Liver (tissue), 9 donors: ENCODE results near the gene C19orf67. TPM values are rescaled to one million over a fixed set of nuclear protein-coding genes. Genes with fewer than 3 reads are reported as not detected.
"Not testable (repeated sequence)": the region's sequence is repeated elsewhere in the genome, so short reads cannot be mapped to it uniquely, and the experiment has no call there.

ENCODE experiments used
- DNase-seq: peaks from one replicate; pipeline ENCODE4 v3.0.0-alpha.2; 2017; ENCODE audit warnings: low spot score
- H3K27ac ChIP-seq, 2 donors: one replicate each; pipeline ENCODE4 v1.7.0; 2013; ENCODE audit warnings: inconsistent platforms in 2 of 2, low read length in 2 of 2, control low read depth in 1 of 2, low read depth in 1 of 2, mild to moderate bottlenecking in 1 of 2
- H3K27me3 ChIP-seq, 4 donors: one replicate each; pipeline versions ENCODE4 v1.6.1 to v1.7.0; 2013; ENCODE audit warnings: low read length in 3 of 4, inconsistent platforms in 1 of 4, mild to moderate bottlenecking in 1 of 4, moderate library complexity in 1 of 4; ENCODE audit not compliant: control insufficient read depth in 4 of 4, insufficient read depth in 4 of 4
- H3K36me3 ChIP-seq, 4 donors: one replicate each; pipeline versions ENCODE4 v1.6.1 to v1.7.0; 2013; ENCODE audit warnings: low read length in 3 of 4, mild to moderate bottlenecking in 3 of 4, low read depth in 1 of 4, moderate library complexity in 1 of 4; ENCODE audit not compliant: control insufficient read depth in 4 of 4, insufficient read depth in 3 of 4
- H3K4me1 ChIP-seq, 4 donors: one replicate each; pipeline versions ENCODE4 v1.6.1 to v1.7.0; 2013; ENCODE audit warnings: low read length in 3 of 4, mild to moderate bottlenecking in 3 of 4, moderate library complexity in 1 of 4; ENCODE audit not compliant: control insufficient read depth in 4 of 4, insufficient read depth in 4 of 4
- H3K4me3 ChIP-seq, 3 donors: one replicate each; pipeline versions ENCODE4 v1.6.1 to v1.7.0; 2013; ENCODE audit warnings: low read length in 3 of 3, control low read depth in 1 of 3, low read depth in 1 of 3, mild to moderate bottlenecking in 1 of 3
- H3K9ac ChIP-seq, 2 donors: one replicate each; pipeline ENCODE4 v1.7.0; 2013; ENCODE audit warnings: low read length in 2 of 2, mild to moderate bottlenecking in 2 of 2, moderate library complexity in 2 of 2, control low read depth in 1 of 2, low read depth in 1 of 2
- H3K9me3 ChIP-seq, 4 donors: one replicate each; pipeline versions ENCODE4 v1.6.1 to v1.7.0; 2013; ENCODE audit warnings: low read length in 3 of 4; ENCODE audit not compliant: control insufficient read depth in 4 of 4
- EGR1 ChIP-seq, 2 donors: IDR thresholded peaks; 2 replicates each; pipeline ENCODE4 v1.6.1; 2016 to 2018; ENCODE audit warnings: antibody characterized with exemption in 2 of 2, low read depth in 2 of 2
- FOXA1 ChIP-seq: IDR thresholded peaks from 2 replicates; pipeline ENCODE4 v1.6.1; 2016; ENCODE audit warnings: antibody characterized with exemption
- FOXA2 ChIP-seq: IDR thresholded peaks from 2 replicates; pipeline ENCODE4 v1.6.1; 2016; ENCODE audit warnings: antibody characterized with exemption
- GABPA ChIP-seq, 2 donors: IDR thresholded peaks in 1 of 2; conservative IDR thresholded peaks in 1 of 2; 2 replicates each; pipeline ENCODE4 v1.6.1; 2016; ENCODE audit warnings: antibody characterized with exemption in 2 of 2, mild to moderate bottlenecking in 1 of 2, moderate library complexity in 1 of 2
- HNF4A ChIP-seq, 2 donors: conservative IDR thresholded peaks; 2 replicates each; pipeline ENCODE4 v1.6.1; 2016; ENCODE audit warnings: antibody characterized with exemption in 2 of 2, mild to moderate bottlenecking in 2 of 2
- JUND ChIP-seq, 2 donors: IDR thresholded peaks; 2 replicates each; pipeline ENCODE4 v1.6.1; 2016; ENCODE audit warnings: antibody characterized with exemption in 2 of 2
- NR2F2 ChIP-seq: IDR thresholded peaks from 2 replicates; pipeline ENCODE4 v1.6.1; 2016; ENCODE audit warnings: antibody characterized with exemption
- RAD21 ChIP-seq, 2 donors: IDR thresholded peaks; 2 replicates each; pipeline ENCODE4 v1.6.1; 2016; ENCODE audit warnings: antibody characterized with exemption in 2 of 2, mild to moderate bottlenecking in 2 of 2
- RXRA ChIP-seq, 2 donors: IDR thresholded peaks; 2 replicates each; pipeline ENCODE4 v1.6.1; 2017 to 2018; ENCODE audit warnings: antibody characterized with exemption in 2 of 2, mild to moderate bottlenecking in 1 of 2
- SP1 ChIP-seq: IDR thresholded peaks from 2 replicates; pipeline ENCODE4 v1.6.1; 2018; ENCODE audit warnings: antibody characterized with exemption, mild to moderate bottlenecking
- TAF1 ChIP-seq: conservative IDR thresholded peaks from 2 replicates; pipeline ENCODE4 v1.6.1; 2016; ENCODE audit warnings: antibody characterized with exemption, mild to moderate bottlenecking
- WGBS: extraction: QIAGEN DNeasy Blood & Tissue Kit; methylation state at CpG from one replicate; pipeline ENCODE4 v1.1.7; 2013; 5-methylcytosine and 5-hydroxymethylcytosine counted together
- polyA plus RNA-seq, 2 donors: library from polyadenylated mRNA; stranded (reverse) in 1 of 2; unstranded in 1 of 2; fragments of 200-250 nt in 1 of 2; fragments of >200 nt in 1 of 2; fragmentation: Nextera tagmentation in 1 of 2; extraction: Ambion mirVana in 1 of 2; gene quantifications; one replicate each; pipeline versions ENCODE4 v1.2.1 to v1.2.3, GENCODE V29; 2013 to 2015
- total RNA-seq, 2 donors: library from RNA; depleted of rRNA; stranded (reverse); fragments of >200 nt; gene quantifications; one replicate each; pipeline ENCODE4 v1.2.3, GENCODE V29; 2014
- TF ChIP-seq, protein P1 (sequence below): IDR thresholded peaks from 2 replicates; pipeline ENCODE4 v1.6.1; 2016; ENCODE audit warnings: antibody characterized with exemption, mild to moderate bottlenecking
- TF ChIP-seq, protein P2 (sequence below): IDR thresholded peaks from 2 replicates; pipeline ENCODE4 v1.6.1; 2016; ENCODE audit warnings: antibody characterized with exemption
- TF ChIP-seq, protein P3 (sequence below): IDR thresholded peaks from 2 replicates; pipeline ENCODE4 v1.6.1; 2016; ENCODE audit warnings: antibody characterized with exemption
- TF ChIP-seq, protein P4 (sequence below): fragments of 150-350 bp; IDR thresholded peaks from 2 replicates; pipeline ENCODE4 v1.5.1; 2017; ENCODE audit warnings: improper control_type of control experiment, low read depth, low read length; ENCODE audit not compliant: missing input control
- donor health status: healthy.
- donor health status: healthy.
- donor health status: healthy.
- donor health status: healthy.
- donor health status: healthy.

Gene C19orf67
- total and polyA plus RNA-seq, 4 donors = 0.25 TPM; not detected in 3

DNA sequence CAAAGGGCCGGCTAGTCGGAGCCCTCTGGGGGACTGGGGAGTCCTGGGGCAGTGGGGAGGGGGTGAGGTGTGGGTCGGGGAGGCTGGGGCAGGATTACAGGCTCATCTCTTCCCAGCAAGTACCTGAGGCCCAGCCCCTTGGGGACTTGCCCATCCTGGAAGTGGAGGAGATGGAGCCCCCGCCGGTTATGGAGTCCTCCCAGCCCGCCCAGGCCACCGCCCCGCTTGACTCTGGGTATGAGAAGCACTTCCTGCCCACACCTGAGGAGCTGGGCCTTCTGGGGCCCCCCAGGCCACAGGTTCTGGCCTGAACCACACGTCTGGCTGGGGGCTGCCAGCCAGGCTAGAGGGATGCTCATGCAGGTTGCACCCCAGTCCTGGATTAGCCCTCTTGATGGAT, 33.6 kb downstream of the C19orf67 start:
- Histone ChIP-seq H3K36me3 (peaks cover 7 to 27% (median 12%) of the 10 kb centered on the region in 4 donors), H3K9ac (no peak overlapping the region), H3K27ac (no peak overlapping the region), H3K9me3 (no peaks in the 10 kb centered on the region), H3K27me3 (no peaks in the 10 kb centered on the region), H3K4me3 (no peak overlapping the region), H3K4me1 (no peaks in the 10 kb centered on the region)
- no peak for DNase-seq
- 82% methylated on average over 9 of the region's 9 CpGs for WGBS
- TF ChIP-seq, protein P1, sequence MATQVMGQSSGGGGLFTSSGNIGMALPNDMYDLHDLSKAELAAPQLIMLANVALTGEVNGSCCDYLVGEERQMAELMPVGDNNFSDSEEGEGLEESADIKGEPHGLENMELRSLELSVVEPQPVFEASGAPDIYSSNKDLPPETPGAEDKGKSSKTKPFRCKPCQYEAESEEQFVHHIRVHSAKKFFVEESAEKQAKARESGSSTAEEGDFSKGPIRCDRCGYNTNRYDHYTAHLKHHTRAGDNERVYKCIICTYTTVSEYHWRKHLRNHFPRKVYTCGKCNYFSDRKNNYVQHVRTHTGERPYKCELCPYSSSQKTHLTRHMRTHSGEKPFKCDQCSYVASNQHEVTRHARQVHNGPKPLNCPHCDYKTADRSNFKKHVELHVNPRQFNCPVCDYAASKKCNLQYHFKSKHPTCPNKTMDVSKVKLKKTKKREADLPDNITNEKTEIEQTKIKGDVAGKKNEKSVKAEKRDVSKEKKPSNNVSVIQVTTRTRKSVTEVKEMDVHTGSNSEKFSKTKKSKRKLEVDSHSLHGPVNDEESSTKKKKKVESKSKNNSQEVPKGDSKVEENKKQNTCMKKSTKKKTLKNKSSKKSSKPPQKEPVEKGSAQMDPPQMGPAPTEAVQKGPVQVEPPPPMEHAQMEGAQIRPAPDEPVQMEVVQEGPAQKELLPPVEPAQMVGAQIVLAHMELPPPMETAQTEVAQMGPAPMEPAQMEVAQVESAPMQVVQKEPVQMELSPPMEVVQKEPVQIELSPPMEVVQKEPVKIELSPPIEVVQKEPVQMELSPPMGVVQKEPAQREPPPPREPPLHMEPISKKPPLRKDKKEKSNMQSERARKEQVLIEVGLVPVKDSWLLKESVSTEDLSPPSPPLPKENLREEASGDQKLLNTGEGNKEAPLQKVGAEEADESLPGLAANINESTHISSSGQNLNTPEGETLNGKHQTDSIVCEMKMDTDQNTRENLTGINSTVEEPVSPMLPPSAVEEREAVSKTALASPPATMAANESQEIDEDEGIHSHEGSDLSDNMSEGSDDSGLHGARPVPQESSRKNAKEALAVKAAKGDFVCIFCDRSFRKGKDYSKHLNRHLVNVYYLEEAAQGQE = no peak
- TF ChIP-seq RAD21 (IDR thresholded peaks at IDR 0.05) = no peak
- TF ChIP-seq SP1 = no peak
- TF ChIP-seq EGR1 (IDR thresholded peaks at IDR 0.05; ENCODE audit: low read depth in 2 of 2) = no peak
- no peak for TF ChIP-seq RXRA (IDR thresholded peaks at IDR 0.05)
- TF ChIP-seq, protein P2, sequence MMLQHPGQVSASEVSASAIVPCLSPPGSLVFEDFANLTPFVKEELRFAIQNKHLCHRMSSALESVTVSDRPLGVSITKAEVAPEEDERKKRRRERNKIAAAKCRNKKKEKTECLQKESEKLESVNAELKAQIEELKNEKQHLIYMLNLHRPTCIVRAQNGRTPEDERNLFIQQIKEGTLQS = no peak
- TF ChIP-seq HNF4A (conservative IDR thresholded peaks at IDR 0.05) = no peak
- no peak for TF ChIP-seq JUND (IDR thresholded peaks at IDR 0.05)
- TF ChIP-seq TAF1 = no peak
- TF ChIP-seq, protein P3, sequence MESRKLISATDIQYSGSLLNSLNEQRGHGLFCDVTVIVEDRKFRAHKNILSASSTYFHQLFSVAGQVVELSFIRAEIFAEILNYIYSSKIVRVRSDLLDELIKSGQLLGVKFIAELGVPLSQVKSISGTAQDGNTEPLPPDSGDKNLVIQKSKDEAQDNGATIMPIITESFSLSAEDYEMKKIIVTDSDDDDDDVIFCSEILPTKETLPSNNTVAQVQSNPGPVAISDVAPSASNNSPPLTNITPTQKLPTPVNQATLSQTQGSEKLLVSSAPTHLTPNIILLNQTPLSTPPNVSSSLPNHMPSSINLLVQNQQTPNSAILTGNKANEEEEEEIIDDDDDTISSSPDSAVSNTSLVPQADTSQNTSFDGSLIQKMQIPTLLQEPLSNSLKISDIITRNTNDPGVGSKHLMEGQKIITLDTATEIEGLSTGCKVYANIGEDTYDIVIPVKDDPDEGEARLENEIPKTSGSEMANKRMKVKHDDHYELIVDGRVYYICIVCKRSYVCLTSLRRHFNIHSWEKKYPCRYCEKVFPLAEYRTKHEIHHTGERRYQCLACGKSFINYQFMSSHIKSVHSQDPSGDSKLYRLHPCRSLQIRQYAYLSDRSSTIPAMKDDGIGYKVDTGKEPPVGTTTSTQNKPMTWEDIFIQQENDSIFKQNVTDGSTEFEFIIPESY = no peak
- no peak for TF ChIP-seq FOXA1
- no peak for TF ChIP-seq GABPA (IDR thresholded peaks at IDR 0.05 in 1 of 2, conservative IDR thresholded peaks at IDR 0.05 in 1 of 2)
- no peak for TF ChIP-seq NR2F2

DNA sequence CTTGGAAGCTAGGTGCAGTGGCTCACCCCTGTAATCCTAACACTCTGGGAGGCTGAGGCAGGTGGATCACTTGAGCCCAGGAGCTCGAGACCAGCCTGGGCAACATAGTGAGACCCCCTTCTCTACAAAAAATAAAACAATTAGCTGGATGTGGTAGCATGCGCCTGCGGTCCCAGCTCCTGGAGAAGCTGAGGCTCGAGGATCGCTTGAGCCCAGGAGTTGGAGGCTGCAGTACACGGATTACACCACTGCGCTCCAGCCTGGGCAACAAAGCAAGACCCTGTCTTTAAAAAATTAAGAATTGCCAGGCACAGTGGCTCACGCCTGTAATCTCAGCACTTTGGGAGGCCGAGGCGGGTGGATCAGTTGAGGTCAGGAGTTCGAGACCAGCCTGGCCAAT, 34.6 kb downstream of the C19orf67 start:
- H3K27me3 ChIP-seq, H3K27ac ChIP-seq, DNase-seq, H3K9ac ChIP-seq, H3K4me1 ChIP-seq, H3K4me3 ChIP-seq, H3K9me3 ChIP-seq: not testable (repeated sequence)
- peaks cover 2 to 20% (median 9%) of the 10 kb centered on the region in 4 donors for H3K36me3 ChIP-seq
- 97% methylated on average over 11 of the region's 11 CpGs for WGBS

DNA sequence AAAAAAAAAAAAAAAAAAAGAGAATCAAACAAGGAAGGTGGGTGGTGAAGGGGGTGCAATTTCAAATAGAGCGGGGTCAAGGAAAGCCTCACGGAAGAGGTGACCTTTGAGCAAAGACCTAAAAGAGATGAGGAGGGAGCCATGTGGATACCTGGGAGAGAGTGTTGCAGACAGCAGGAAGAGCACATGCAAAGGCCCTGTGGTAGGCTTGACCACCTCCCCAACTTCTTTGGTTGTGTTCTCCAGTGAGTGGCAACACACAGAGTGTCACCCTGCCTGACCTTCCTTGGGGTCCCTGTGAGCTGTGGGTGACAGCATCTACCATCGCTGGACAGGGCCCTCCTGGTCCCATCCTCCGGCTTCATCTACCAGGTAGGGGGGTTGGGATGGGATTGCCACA, 35.1 kb downstream of the C19orf67 start:
- Histone ChIP-seq H3K27me3 (no peaks in the 10 kb centered on the region), H3K27ac (no peak overlapping the region), H3K9me3 (no peaks in the 10 kb centered on the region), H3K4me3 (no peak overlapping the region), H3K36me3 (peaks cover 2 to 17% (median 7%) of the 10 kb centered on the region in 4 donors), H3K4me1 (no peaks in the 10 kb centered on the region), H3K9ac (no peak overlapping the region)
- no peak for DNase-seq
- 98% methylated on average over 4 of the region's 4 CpGs for WGBS
- TF ChIP-seq, protein P2 = no peak
- no peak for TF ChIP-seq FOXA2
- TF ChIP-seq RXRA (IDR thresholded peaks at IDR 0.05) = no peak
- TF ChIP-seq, protein P4, sequence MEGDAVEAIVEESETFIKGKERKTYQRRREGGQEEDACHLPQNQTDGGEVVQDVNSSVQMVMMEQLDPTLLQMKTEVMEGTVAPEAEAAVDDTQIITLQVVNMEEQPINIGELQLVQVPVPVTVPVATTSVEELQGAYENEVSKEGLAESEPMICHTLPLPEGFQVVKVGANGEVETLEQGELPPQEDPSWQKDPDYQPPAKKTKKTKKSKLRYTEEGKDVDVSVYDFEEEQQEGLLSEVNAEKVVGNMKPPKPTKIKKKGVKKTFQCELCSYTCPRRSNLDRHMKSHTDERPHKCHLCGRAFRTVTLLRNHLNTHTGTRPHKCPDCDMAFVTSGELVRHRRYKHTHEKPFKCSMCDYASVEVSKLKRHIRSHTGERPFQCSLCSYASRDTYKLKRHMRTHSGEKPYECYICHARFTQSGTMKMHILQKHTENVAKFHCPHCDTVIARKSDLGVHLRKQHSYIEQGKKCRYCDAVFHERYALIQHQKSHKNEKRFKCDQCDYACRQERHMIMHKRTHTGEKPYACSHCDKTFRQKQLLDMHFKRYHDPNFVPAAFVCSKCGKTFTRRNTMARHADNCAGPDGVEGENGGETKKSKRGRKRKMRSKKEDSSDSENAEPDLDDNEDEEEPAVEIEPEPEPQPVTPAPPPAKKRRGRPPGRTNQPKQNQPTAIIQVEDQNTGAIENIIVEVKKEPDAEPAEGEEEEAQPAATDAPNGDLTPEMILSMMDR = no peak
- no peak for TF ChIP-seq HNF4A (conservative IDR thresholded peaks at IDR 0.05)
- TF ChIP-seq, protein P1 = no peak
